Ishikawa (cell line): ENCODE data around the gene XIAP.

Source experiments
- CEBPB ChIP-seq: IDR thresholded peaks from 2 replicates; pipeline ENCODE4 v1.6.1; 2012
- CREB1 ChIP-seq: IDR thresholded peaks from 2 replicates; pipeline ENCODE4 v1.6.1; 2012; ENCODE audit warnings: low read depth
- EGR1 ChIP-seq: IDR thresholded peaks from 2 replicates; pipeline ENCODE4 v1.6.1; 2012
- EP300 ChIP-seq: IDR thresholded peaks from 2 replicates; pipeline ENCODE4 v1.6.1; 2012; ENCODE audit warnings: borderline replicate concordance
- FOXM1 ChIP-seq: IDR thresholded peaks from 2 replicates; pipeline ENCODE4 v1.6.1; 2012; ENCODE audit warnings: low read depth, borderline replicate concordance
- NFIC ChIP-seq: IDR thresholded peaks from 2 replicates; pipeline ENCODE4 v1.6.1; 2012
- RAD21 ChIP-seq: IDR thresholded peaks from 2 replicates; pipeline ENCODE4 v1.6.1; 2012; ENCODE audit warnings: low read depth
- TAF1 ChIP-seq: IDR thresholded peaks from 2 replicates; pipeline ENCODE4 v1.6.1; 2012; ENCODE audit warnings: low read depth, mild to moderate bottlenecking
- TCF12 ChIP-seq: IDR thresholded peaks from 2 replicates; pipeline ENCODE4 v1.6.1; 2012; ENCODE audit warnings: low read depth
- TEAD4 ChIP-seq: IDR thresholded peaks from 2 replicates; pipeline ENCODE4 v1.6.1; 2012
- YY1 ChIP-seq: IDR thresholded peaks from 2 replicates; pipeline ENCODE4 v1.6.1; 2012; ENCODE audit warnings: low read depth
- ZBTB7A ChIP-seq: IDR thresholded peaks from 2 replicates; pipeline ENCODE4 v1.6.1; 2012; ENCODE audit warnings: low read depth
- TF ChIP-seq, protein P1 (sequence below): IDR thresholded peaks from 2 replicates; pipeline ENCODE4 v1.6.1; 2012; ENCODE audit warnings: low read depth, mild to moderate bottlenecking
- TF ChIP-seq, protein P2 (sequence below): IDR thresholded peaks from 2 replicates; pipeline ENCODE4 v1.6.1; 2012
- TF ChIP-seq, protein P3 (sequence below): IDR thresholded peaks from 2 replicates; pipeline ENCODE4 v1.6.1; 2012

The XIAP gene

DNA sequence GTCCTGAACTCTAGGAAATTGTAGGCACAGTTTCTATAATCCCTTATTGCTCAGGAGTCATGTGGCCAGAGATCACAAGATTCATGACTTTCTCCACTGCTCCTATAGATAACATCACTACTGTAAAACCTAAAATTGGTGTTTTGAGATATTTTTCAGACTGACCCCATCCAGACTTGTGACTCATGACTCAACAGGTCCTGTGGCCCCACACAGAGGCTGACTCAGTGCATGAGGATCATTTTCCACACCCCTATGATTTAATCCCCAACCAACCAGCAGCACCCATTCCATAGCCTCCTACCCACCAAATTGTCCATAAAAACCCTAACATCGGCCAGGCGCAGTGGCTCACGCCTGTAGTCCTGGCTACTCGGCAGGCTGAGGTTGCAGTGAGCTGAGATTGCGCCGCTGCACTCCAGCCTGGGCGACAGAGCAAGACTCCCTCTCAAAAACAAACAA lies 13.2 kb upstream of the XIAP start:
- TF ChIP-seq TAF1: no peak
- no peak for TF ChIP-seq ZBTB7A
- TF ChIP-seq, protein P1, sequence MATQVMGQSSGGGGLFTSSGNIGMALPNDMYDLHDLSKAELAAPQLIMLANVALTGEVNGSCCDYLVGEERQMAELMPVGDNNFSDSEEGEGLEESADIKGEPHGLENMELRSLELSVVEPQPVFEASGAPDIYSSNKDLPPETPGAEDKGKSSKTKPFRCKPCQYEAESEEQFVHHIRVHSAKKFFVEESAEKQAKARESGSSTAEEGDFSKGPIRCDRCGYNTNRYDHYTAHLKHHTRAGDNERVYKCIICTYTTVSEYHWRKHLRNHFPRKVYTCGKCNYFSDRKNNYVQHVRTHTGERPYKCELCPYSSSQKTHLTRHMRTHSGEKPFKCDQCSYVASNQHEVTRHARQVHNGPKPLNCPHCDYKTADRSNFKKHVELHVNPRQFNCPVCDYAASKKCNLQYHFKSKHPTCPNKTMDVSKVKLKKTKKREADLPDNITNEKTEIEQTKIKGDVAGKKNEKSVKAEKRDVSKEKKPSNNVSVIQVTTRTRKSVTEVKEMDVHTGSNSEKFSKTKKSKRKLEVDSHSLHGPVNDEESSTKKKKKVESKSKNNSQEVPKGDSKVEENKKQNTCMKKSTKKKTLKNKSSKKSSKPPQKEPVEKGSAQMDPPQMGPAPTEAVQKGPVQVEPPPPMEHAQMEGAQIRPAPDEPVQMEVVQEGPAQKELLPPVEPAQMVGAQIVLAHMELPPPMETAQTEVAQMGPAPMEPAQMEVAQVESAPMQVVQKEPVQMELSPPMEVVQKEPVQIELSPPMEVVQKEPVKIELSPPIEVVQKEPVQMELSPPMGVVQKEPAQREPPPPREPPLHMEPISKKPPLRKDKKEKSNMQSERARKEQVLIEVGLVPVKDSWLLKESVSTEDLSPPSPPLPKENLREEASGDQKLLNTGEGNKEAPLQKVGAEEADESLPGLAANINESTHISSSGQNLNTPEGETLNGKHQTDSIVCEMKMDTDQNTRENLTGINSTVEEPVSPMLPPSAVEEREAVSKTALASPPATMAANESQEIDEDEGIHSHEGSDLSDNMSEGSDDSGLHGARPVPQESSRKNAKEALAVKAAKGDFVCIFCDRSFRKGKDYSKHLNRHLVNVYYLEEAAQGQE: no peak
- no peak for TF ChIP-seq RAD21
- no peak for TF ChIP-seq CREB1
- TF ChIP-seq CEBPB: no peak

DNA sequence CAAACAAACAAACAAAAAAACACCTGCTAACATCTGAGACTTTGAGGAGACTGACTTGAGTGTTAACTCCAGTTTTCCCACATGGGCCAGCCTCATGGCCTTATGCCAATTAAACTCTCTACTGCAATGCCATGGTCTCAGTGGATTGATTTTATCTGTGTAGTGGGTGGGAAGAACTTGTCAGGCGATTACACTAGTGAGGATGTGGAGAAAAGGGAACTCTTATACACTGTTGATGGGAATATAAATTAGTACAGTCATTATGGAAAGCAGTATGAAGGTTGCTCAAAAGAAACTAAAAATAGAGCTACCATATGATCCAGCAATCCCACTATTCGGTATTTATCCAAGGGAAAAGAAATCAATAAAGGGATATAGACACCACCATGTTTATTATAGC lies 12.8 kb upstream of the XIAP start:
- TF ChIP-seq, protein P2, sequence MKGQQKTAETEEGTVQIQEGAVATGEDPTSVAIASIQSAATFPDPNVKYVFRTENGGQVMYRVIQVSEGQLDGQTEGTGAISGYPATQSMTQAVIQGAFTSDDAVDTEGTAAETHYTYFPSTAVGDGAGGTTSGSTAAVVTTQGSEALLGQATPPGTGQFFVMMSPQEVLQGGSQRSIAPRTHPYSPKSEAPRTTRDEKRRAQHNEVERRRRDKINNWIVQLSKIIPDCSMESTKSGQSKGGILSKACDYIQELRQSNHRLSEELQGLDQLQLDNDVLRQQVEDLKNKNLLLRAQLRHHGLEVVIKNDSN: no peak
- TF ChIP-seq NFIC: no peak
- no peak for TF ChIP-seq EP300
- no peak for TF ChIP-seq ZBTB7A
- TF ChIP-seq RAD21: no peak
- no peak for TF ChIP-seq CEBPB
- no peak for TF ChIP-seq YY1
- no peak for TF ChIP-seq CREB1
- TF ChIP-seq TAF1: no peak
- TF ChIP-seq, protein P3, sequence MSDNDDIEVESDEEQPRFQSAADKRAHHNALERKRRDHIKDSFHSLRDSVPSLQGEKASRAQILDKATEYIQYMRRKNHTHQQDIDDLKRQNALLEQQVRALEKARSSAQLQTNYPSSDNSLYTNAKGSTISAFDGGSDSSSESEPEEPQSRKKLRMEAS: no peak
- no peak for TF ChIP-seq TEAD4
- TF ChIP-seq EGR1: no peak
- TF ChIP-seq, protein P1: no peak

DNA sequence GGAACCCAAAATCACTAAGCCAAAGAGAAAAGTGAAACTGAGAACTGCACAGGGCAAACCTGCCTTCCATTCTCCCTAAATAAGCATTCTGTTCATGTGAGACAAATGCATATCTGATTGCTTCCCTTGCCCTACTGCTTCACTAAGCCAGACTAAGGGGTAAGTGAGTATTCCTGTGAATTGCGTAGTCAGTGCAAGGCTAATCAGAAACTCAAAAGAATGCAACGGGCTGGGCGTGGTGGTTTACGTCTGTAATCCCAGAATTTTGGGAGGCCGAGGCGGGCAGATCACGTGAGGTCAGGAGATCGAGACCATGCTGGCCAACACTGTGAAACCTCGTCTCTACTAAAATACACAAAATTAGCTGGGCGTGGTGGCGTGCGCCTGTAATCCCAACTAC lies 10.8 kb upstream of the XIAP start:
- TF ChIP-seq CEBPB (no peak), TAF1 (no peak), EGR1 (no peak)
- TF ChIP-seq, protein P3: no peak
- TF ChIP-seq, protein P2: no peak

DNA sequence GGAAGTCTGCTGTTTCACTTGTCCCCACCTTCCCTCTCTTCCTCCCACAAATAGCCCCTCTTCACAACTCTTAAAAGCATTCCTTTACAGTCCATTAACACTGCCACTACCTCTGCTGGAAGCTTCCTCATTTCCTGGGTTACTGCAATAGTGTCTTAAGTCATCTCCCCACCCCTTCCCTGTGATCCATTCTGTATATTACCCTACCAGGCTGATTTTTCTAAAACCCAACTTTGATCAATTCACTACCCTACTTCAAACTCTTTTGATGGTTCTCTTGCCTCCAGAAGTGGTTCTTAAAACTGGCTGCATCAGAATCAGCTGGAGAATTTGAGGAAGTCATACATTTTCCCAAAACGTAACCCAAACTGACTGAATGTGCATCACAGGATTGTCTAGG lies 8.8 kb upstream of the XIAP start:
- TF ChIP-seq, protein P1: no peak
- no peak for TF ChIP-seq CREB1
- TF ChIP-seq RAD21: no peak

DNA sequence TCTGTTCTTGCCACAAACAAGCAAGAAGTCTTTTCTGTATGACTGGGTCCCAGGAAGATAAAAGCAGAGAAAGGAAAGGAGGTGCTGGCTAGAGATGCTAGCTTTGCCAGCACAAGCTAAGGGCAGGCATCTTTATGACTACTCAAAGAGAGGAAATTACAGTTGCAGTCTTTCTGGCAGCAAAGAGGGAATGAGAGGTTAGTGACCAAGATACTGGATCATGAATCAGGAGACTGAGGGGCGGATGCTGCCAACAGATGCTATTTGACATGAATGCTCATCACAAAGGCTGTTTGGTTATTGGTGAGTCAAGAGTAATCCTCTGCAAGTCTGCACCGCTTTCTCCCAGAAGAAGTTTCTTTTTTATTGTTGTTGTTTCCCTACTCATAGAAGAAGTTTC lies 5.5 kb upstream of the XIAP start:
- TF ChIP-seq CREB1: no peak
- TF ChIP-seq FOXM1: no peak
- no peak for TF ChIP-seq TCF12
- no peak for TF ChIP-seq RAD21
- no peak for TF ChIP-seq TEAD4
- no peak for TF ChIP-seq CEBPB
- TF ChIP-seq EGR1: no peak
- TF ChIP-seq ZBTB7A: no peak
- TF ChIP-seq, protein P1: no peak
- TF ChIP-seq EP300: no peak
- no peak for TF ChIP-seq YY1
- TF ChIP-seq TAF1: no peak
- TF ChIP-seq, protein P2: no peak
- no peak for TF ChIP-seq NFIC
- TF ChIP-seq, protein P3: no peak
